ENCODE data around the gene L2HGDH. TPM values are rescaled to one million over a fixed set of nuclear protein-coding genes. Genes with fewer than 3 reads are reported as not detected.

The L2HGDH gene
- total RNA-seq, 1 experiment from 2014 or later = 22.6 TPM

DNA sequence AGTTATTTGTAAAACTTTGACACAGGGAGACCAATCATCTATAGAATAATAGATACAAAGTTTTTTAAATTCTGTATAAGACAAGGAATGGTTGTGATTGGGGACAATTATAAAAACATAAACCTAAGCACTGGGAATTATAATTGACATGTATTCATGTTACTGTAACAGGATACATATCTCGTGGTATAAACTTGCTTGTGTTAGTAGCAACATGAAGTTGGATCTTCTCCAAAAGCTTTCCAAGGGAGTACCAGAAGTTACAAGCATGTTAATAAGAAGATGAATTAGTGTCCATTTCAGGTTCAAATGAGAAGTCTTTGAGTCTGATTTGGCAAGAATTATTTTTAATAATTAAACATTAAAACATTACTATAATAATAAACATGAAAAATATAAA lies 42.5 kb upstream of the L2HGDH start:
- H3K23ac ChIP-seq (ENCODE audit: insufficient read length, low read depth, low read length) = no peak overlapping the region
- no peak overlapping the region for H3T11ph ChIP-seq (ENCODE audit: low read length)
- no CpG with 5 or more reads among the region's 1 CpG for WGBS (ENCODE audit: extremely low coverage, insufficient read length, low lambda C conversion rate)
- no peaks in the 10 kb centered on the region for H4K20me1 ChIP-seq (ENCODE audit: control insufficient read depth, insufficient read depth, insufficient read length)
- TF ChIP-seq CTCF (conservative IDR thresholded peaks at IDR 0.05) = no peak
- no peaks in the 10 kb centered on the region for H3K9me3 Mint-ChIP-seq
- H3K4me1 ChIP-seq (ENCODE audit: insufficient read depth, low read length) = no peaks in the 10 kb centered on the region; the same call in 1 of the 2 replicates
- no peak overlapping the region for H2AK5ac ChIP-seq (ENCODE audit: insufficient read length, low read length)
- peaks cover 12 to 16% of the 10 kb centered on the region in 2 experiments; a peak in 3 of 4 replicates for H3K4me1 Mint-ChIP-seq
- no peaks in the 10 kb centered on the region for H3K9me3 ChIP-seq (ENCODE audit: control insufficient read depth, low read depth, low read length)
- no peak overlapping the region for H3K14ac ChIP-seq (ENCODE audit: insufficient read depth, low read length)
- no peak for DNase-seq
- no peak overlapping the region for H3K4ac ChIP-seq (ENCODE audit: low read depth, low read length)
- H3K79me1 ChIP-seq (ENCODE audit: insufficient read depth, low read depth, low read length, poor library complexity, severe bottlenecking) = no peaks in the 10 kb centered on the region
- H2BK12ac ChIP-seq (ENCODE audit: insufficient read length, low read depth, low read length) = no peak overlapping the region
- no peak overlapping the region for H2AFZ ChIP-seq (ENCODE audit: low read length)
- H3K18ac ChIP-seq (ENCODE audit: insufficient read length, low read depth, low read length) = no peak overlapping the region
- no peaks in the 10 kb centered on the region for H3K23me2 ChIP-seq (ENCODE audit: insufficient read length, low read depth, low read length, poor library complexity, severe bottlenecking)
- no peak overlapping the region for H2BK5ac ChIP-seq (ENCODE audit: insufficient read length, low read length)
- H4K5ac ChIP-seq (ENCODE audit: insufficient read length, low read depth, low read length) = no peak overlapping the region
- H4K8ac ChIP-seq (replicated peaks; ENCODE audit: insufficient read length, low read depth, low read length) = no peak overlapping the region
- H3K27me3 ChIP-seq (ENCODE audit: insufficient read depth, low read length) = no peaks in the 10 kb centered on the region
- no peaks in the 10 kb centered on the region for H3K36me3 Mint-ChIP-seq (ENCODE audit: insufficient read depth in 1 of 3, low read depth in 3 of 3)
- no peak overlapping the region for H2BK120ac ChIP-seq (ENCODE audit: low read depth, low read length, poor library complexity, severe bottlenecking)
- H3K4me3 Mint-ChIP-seq = no peak overlapping the region
- no peak overlapping the region for H3K4me2 ChIP-seq (ENCODE audit: insufficient read depth, insufficient read length, low read length)
- no peak overlapping the region for H3K56ac ChIP-seq (ENCODE audit: insufficient read length, low read depth, low read length)
- H4K91ac ChIP-seq (ENCODE audit: insufficient read length, low read depth, low read length) = no peak overlapping the region
- no peak overlapping the region for H2BK15ac ChIP-seq (ENCODE audit: low read depth, low read length)
- H3K9ac ChIP-seq (ENCODE audit: extremely low read depth, insufficient read length, low read length) = no peak overlapping the region
- H2BK20ac ChIP-seq (ENCODE audit: low read depth, low read length, poor library complexity, severe bottlenecking) = no peak overlapping the region
- H3K27ac Mint-ChIP-seq = no peak overlapping the region
- H3K79me2 ChIP-seq (ENCODE audit: insufficient read depth, low read length) = no peaks in the 10 kb centered on the region
- no peak overlapping the region for H3K27ac ChIP-seq (ENCODE audit: insufficient read length, low read depth, low read length)
- H3K27me3 Mint-ChIP-seq (ENCODE audit: low read depth) = no peaks in the 10 kb centered on the region

Data from H9 (cell line).